ENCODE measurements around the gene SARDH. TPM values are rescaled to one million over a fixed set of nuclear protein-coding genes. Genes with fewer than 3 reads are reported as not detected.

Gene SARDH
- total and polyA plus RNA-seq, 2 of the 13 experiments (the other 11 are each of a cell fraction or from before 2014, with no cell fraction given), result 11.6 to 34.9 TPM

DNA sequence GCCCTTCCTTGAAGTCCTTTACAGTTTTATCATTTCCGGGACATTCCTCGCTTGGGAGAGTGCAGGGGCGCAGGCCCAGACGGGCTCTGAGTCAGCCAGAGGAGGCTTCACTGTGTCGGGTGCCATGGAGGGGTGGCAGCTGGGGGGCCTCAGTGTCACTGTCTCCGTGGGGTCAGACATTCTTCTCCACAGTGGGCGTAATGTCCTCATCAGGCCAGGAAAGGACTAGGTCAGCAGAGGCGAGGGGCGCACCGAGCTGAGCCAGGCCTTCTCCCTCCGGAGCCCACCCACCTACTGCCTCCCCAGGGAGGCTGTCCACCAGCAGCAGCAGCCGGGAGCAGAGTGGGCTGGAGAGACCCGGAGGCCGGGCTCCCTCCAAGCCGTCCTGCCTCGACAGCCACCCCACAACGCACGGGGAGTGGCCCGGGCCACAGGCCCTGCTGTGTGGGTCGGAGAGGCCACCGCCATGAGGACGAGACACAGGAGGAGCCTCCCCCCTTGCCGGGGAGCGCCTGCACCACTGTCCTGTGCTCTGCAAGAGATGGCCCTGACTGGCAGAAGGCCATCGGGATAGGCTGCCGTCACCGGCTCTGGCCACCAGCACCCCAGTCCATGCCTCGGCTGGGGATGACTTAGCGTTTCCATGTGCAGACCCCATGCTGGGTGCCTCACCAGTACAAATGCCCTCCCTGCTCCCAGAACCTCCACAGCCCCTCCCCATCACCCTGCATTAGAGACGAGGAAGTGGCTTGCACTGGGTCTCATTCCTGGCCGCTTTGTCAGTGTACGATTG, 26.5 kb downstream of the SARDH start:
- no peak overlapping the region for H2AFZ ChIP-seq (ENCODE audit: low read length)
- no peak overlapping the region for H3K9ac ChIP-seq (ENCODE audit: insufficient read depth, low read depth, low read length)
- no peak overlapping the region for H3K4me3 ChIP-seq (replicated peaks in 1 of 3; ENCODE audit: insufficient read depth in 1 of 3, low read depth in 2 of 3, low read length in 3 of 3)
- DNase-seq (ENCODE audit: low spot score), result no peak
- H3K4me1 ChIP-seq (ENCODE audit: insufficient read depth, low read length), result peaks cover 57% of the 10 kb centered on the region
- no peak for TF ChIP-seq ZKSCAN8 (CRISPR knock-in tag; IDR thresholded peaks at IDR 0.05; ENCODE audit: borderline replicate concordance)
- 0 out of 2 replicates have a peak, but pooled peaks have one; percentile 26 for TF ChIP-seq RBFOX2 (IDR thresholded peaks at IDR 0.05; ENCODE audit: low read depth, low read length)
- ATAC-seq, result no peak
- in situ Hi-C loops (cut with HindIII; ENCODE audit: extremely low pct_ligation_motif_present, low pct_unique_long_range_greater_than_20kb) (no loop called here), intact Hi-C loops (cut with micrococcal nuclease; ENCODE audit: unreplicated experiment) (no loop called here)
- no TSS peak for BruUV-seq (replicated peaks)
- H3K36me3 ChIP-seq (replicated peaks in 1 of 2; ENCODE audit: control insufficient read depth in 1 of 2, insufficient read depth in 2 of 2, low read length in 2 of 2), result 0 out of 5 replicates have a peak, but pooled peaks cover 0 to 1% of the 10 kb centered on the region in 2 experiments
- no peak overlapping the region for H3K4me2 ChIP-seq (ENCODE audit: low read depth, low read length)
- POLR2A ChIA-PET, result interaction anchor here (6.2 kb wide), 1 partner anchor 26 kb away, joined by 156 read pairs; the partner anchor contains the start of gene SARDH
- CTCF ChIA-PET (ENCODE audit: low intra/inter-chr PET ratio, low total read pairs), result no interaction called here
- no peaks in the 10 kb centered on the region for H3K79me2 ChIP-seq (ENCODE audit: insufficient read depth, low read length)
- H3K27ac ChIP-seq (ENCODE audit: extremely low read length, insufficient read depth, low read length), result peak overlapping the region; percentile 30
- no peak for FAIRE-seq
- H3K27me3 ChIP-seq (ENCODE audit: control insufficient read depth in 1 of 2, insufficient read depth in 2 of 2, low read length in 2 of 2), result no peaks in the 10 kb centered on the region
- WGBS (ENCODE audit: low lambda C conversion rate), result 92% methylated on average over 14 of the region's 32 CpGs
- H4K20me1 ChIP-seq (ENCODE audit: insufficient read depth, low read length), result no peaks in the 10 kb centered on the region
- no peaks in the 10 kb centered on the region for H3K9me3 ChIP-seq (ENCODE audit: low read length)

DNA sequence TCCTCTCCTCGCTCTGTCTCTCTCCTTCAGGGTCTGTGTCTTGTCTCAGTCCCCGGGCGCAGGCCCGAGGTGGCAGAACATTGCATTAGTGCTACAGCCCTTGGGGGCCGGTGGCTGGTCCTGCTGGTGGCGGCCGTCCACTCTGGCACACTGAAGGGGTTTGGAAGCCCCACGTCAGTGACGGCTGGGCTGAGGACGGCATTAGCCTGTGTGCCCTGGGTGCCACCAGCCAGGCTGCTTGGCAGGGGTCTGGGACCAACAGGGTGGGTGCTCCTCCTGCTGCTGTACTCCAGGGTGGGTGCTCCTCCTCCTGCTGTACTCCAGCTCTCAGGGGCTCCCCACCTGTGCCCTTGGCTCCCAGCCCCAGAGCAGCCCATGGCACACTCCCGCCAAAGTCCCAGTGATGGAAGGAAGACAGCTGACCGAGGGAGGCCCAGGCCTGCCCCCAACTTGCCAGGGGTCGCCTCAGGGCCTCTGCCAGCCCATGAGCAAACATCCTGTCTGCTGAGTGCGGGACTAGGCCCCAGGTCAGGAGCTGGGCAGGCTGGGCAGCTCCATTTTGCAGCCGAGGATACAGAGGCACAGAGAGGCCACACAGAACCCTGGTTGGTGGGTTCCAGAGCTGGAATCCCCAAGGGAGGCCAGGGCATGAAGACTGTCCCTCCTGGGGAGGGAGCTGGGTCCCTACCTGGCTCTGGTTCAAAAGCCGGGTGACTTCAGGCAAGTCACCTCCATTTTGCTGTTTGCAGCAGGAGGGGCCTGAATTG, 27.3 kb downstream of the SARDH start:
- H4K20me1 ChIP-seq (ENCODE audit: insufficient read depth, low read length), result no peaks in the 10 kb centered on the region
- no peak overlapping the region for H3K4me3 ChIP-seq (replicated peaks in 1 of 3; ENCODE audit: insufficient read depth in 1 of 3, low read depth in 2 of 3, low read length in 3 of 3)
- DNase-seq (ENCODE audit: low spot score) (no peak), ATAC-seq (no peak), FAIRE-seq (no peak)
- H3K4me1 ChIP-seq (ENCODE audit: insufficient read depth, low read length), result peaks cover 49% of the 10 kb centered on the region
- intact Hi-C loops (cut with micrococcal nuclease; ENCODE audit: unreplicated experiment), result no loop called here
- H2AFZ ChIP-seq (ENCODE audit: low read length), result no peak overlapping the region
- no TSS peak for BruUV-seq (replicated peaks)
- H3K9ac ChIP-seq (ENCODE audit: insufficient read depth, low read depth, low read length), result no peak overlapping the region
- H3K79me2 ChIP-seq (ENCODE audit: insufficient read depth, low read length), result no peaks in the 10 kb centered on the region
- 96% methylated on average over 11 of the region's 16 CpGs for WGBS (ENCODE audit: low lambda C conversion rate)
- in situ Hi-C loops (cut with HindIII; ENCODE audit: extremely low pct_ligation_motif_present, low pct_unique_long_range_greater_than_20kb), result no loop called here
- H3K36me3 ChIP-seq (replicated peaks in 1 of 2; ENCODE audit: control insufficient read depth in 1 of 2, insufficient read depth in 2 of 2, low read length in 2 of 2), result 0 out of 5 replicates have a peak, but pooled peaks cover 0 to 1% of the 10 kb centered on the region in 2 experiments
- no peaks in the 10 kb centered on the region for H3K9me3 ChIP-seq (ENCODE audit: low read length)
- peak overlapping the region; percentile 30 for H3K27ac ChIP-seq (ENCODE audit: extremely low read length, insufficient read depth, low read length)
- H3K4me2 ChIP-seq (ENCODE audit: low read depth, low read length), result no peak overlapping the region
- ChIA-PET POLR2A (no interaction called here), CTCF (ENCODE audit: low intra/inter-chr PET ratio, low total read pairs) (no interaction called here)
- H3K27me3 ChIP-seq (ENCODE audit: control insufficient read depth in 1 of 2, insufficient read depth in 2 of 2, low read length in 2 of 2), result no peaks in the 10 kb centered on the region
- TF ChIP-seq MTF1 (CRISPR knock-in tag; IDR thresholded peaks at IDR 0.05) (no peak), HNRNPL (IDR thresholded peaks at IDR 0.05; ENCODE audit: low read depth, low read length) (peak; percentile 85; the same call in 1 of the 2 replicates), RAD51 (IDR thresholded peaks at IDR 0.05; ENCODE audit: borderline replicate concordance) (no peak)
- TF ChIP-seq, protein P1, sequence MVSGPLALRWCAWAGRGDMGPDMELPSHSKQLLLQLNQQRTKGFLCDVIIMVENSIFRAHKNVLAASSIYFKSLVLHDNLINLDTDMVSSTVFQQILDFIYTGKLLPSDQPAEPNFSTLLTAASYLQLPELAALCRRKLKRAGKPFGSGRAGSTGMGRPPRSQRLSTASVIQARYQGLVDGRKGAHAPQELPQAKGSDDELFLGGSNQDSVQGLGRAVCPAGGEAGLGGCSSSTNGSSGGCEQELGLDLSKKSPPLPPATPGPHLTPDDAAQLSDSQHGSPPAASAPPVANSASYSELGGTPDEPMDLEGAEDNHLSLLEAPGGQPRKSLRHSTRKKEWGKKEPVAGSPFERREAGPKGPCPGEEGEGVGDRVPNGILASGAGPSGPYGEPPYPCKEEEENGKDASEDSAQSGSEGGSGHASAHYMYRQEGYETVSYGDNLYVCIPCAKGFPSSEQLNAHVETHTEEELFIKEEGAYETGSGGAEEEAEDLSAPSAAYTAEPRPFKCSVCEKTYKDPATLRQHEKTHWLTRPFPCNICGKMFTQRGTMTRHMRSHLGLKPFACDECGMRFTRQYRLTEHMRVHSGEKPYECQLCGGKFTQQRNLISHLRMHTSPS (CRISPR knock-in tag; IDR thresholded peaks at IDR 0.05; ENCODE audit: low read depth), result peak; percentile 87
- TF ChIP-seq, protein P2, sequence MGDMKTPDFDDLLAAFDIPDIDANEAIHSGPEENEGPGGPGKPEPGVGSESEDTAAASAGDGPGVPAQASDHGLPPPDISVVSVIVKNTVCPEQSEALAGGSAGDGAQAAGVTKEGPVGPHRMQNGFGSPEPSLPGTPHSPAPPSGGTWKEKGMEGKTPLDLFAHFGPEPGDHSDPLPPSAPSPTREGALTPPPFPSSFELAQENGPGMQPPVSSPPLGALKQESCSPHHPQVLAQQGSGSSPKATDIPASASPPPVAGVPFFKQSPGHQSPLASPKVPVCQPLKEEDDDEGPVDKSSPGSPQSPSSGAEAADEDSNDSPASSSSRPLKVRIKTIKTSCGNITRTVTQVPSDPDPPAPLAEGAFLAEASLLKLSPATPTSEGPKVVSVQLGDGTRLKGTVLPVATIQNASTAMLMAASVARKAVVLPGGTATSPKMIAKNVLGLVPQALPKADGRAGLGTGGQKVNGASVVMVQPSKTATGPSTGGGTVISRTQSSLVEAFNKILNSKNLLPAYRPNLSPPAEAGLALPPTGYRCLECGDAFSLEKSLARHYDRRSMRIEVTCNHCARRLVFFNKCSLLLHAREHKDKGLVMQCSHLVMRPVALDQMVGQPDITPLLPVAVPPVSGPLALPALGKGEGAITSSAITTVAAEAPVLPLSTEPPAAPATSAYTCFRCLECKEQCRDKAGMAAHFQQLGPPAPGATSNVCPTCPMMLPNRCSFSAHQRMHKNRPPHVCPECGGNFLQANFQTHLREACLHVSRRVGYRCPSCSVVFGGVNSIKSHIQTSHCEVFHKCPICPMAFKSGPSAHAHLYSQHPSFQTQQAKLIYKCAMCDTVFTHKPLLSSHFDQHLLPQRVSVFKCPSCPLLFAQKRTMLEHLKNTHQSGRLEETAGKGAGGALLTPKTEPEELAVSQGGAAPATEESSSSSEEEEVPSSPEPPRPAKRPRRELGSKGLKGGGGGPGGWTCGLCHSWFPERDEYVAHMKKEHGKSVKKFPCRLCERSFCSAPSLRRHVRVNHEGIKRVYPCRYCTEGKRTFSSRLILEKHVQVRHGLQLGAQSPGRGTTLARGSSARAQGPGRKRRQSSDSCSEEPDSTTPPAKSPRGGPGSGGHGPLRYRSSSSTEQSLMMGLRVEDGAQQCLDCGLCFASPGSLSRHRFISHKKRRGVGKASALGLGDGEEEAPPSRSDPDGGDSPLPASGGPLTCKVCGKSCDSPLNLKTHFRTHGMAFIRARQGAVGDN (CRISPR knock-in tag; IDR thresholded peaks at IDR 0.05), result peak; percentile 41
